ENCODE measurements around the gene GPR153. TPM values are rescaled to one million over a fixed set of nuclear protein-coding genes. Genes with fewer than 3 reads are reported as not detected.

Gene GPR153
- polyA plus RNA-seq, 1 donor from 2014 or later, result 26.9 TPM

DNA sequence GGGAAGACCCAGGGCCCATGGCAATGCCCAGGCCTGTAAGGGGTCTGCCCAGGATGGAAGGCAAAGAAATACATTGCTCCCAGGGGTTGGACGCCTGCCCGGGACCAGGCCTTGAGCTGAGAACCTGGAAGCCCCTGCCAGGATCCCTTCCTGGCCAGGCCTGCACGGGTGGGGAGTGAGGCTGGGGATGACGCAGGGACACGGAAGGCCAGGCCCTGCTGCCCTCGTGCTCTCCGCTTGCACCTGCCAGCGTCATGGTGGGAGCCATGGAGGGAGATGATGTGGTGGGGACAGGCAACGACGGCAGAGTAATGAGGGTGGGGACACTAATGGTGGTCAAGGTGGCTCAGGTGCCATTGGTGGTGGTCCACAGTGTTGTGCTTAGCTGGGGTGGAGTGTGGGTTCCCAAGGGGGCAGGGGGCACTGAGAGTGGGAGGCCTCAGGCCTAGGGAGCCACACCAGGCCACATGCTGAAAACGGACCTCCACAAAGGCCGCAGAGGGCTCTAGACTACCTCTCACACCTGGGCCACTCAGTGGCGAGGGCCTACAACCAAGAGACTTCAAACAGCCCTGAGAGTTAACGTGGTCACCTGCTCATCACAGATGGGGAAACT lies 12.6 kb downstream of the GPR153 start:
- no peak overlapping the region for H3K9ac ChIP-seq (ENCODE audit: low read length)
- no peak overlapping the region for H3K4me2 ChIP-seq (ENCODE audit: low read length)
- TF ChIP-seq, protein P1, sequence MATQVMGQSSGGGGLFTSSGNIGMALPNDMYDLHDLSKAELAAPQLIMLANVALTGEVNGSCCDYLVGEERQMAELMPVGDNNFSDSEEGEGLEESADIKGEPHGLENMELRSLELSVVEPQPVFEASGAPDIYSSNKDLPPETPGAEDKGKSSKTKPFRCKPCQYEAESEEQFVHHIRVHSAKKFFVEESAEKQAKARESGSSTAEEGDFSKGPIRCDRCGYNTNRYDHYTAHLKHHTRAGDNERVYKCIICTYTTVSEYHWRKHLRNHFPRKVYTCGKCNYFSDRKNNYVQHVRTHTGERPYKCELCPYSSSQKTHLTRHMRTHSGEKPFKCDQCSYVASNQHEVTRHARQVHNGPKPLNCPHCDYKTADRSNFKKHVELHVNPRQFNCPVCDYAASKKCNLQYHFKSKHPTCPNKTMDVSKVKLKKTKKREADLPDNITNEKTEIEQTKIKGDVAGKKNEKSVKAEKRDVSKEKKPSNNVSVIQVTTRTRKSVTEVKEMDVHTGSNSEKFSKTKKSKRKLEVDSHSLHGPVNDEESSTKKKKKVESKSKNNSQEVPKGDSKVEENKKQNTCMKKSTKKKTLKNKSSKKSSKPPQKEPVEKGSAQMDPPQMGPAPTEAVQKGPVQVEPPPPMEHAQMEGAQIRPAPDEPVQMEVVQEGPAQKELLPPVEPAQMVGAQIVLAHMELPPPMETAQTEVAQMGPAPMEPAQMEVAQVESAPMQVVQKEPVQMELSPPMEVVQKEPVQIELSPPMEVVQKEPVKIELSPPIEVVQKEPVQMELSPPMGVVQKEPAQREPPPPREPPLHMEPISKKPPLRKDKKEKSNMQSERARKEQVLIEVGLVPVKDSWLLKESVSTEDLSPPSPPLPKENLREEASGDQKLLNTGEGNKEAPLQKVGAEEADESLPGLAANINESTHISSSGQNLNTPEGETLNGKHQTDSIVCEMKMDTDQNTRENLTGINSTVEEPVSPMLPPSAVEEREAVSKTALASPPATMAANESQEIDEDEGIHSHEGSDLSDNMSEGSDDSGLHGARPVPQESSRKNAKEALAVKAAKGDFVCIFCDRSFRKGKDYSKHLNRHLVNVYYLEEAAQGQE (IDR thresholded peaks at IDR 0.05; ENCODE audit: borderline replicate concordance), result no peak
- TF ChIP-seq MXI1 (conservative IDR thresholded peaks at IDR 0.05; ENCODE audit: poor library complexity, severe bottlenecking), result no peak
- TF ChIP-seq SMC3 (conservative IDR thresholded peaks at IDR 0.05; ENCODE audit: poor library complexity), result no peak
- TF ChIP-seq, protein P2, sequence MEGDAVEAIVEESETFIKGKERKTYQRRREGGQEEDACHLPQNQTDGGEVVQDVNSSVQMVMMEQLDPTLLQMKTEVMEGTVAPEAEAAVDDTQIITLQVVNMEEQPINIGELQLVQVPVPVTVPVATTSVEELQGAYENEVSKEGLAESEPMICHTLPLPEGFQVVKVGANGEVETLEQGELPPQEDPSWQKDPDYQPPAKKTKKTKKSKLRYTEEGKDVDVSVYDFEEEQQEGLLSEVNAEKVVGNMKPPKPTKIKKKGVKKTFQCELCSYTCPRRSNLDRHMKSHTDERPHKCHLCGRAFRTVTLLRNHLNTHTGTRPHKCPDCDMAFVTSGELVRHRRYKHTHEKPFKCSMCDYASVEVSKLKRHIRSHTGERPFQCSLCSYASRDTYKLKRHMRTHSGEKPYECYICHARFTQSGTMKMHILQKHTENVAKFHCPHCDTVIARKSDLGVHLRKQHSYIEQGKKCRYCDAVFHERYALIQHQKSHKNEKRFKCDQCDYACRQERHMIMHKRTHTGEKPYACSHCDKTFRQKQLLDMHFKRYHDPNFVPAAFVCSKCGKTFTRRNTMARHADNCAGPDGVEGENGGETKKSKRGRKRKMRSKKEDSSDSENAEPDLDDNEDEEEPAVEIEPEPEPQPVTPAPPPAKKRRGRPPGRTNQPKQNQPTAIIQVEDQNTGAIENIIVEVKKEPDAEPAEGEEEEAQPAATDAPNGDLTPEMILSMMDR (IDR thresholded peaks at IDR 0.05; ENCODE audit: poor library complexity, severe bottlenecking), result no peak
- no peak for TF ChIP-seq TAF1 (IDR thresholded peaks at IDR 0.05; ENCODE audit: low read depth)
- no peak for TF ChIP-seq RAD21 (conservative IDR thresholded peaks at IDR 0.05)
- TF ChIP-seq EP300 (conservative IDR thresholded peaks at IDR 0.05; ENCODE audit: poor library complexity, severe bottlenecking), result no peak
- TF ChIP-seq EZH2 (IDR thresholded peaks at IDR 0.05; ENCODE audit: borderline replicate concordance, insufficient read depth, low read length, poor library complexity, severe bottlenecking), result no peak
- no peak for TF ChIP-seq POLR2AphosphoS5 (IDR thresholded peaks at IDR 0.05)
- no peaks in the 10 kb centered on the region for H4K20me1 ChIP-seq (ENCODE audit: insufficient read depth)
- no peaks in the 10 kb centered on the region for H3K9me3 ChIP-seq (ENCODE audit: low read length)
- H3K27me3 ChIP-seq (ENCODE audit: insufficient read depth, low read depth, low read length), result peaks cover 42% of the 10 kb centered on the region
- H3K4me3 ChIP-seq (ENCODE audit: low read length), result no peak overlapping the region
- H3K79me2 ChIP-seq (replicated peaks; ENCODE audit: insufficient read depth, low read length), result no peaks in the 10 kb centered on the region
- H3F3A ChIP-seq (ENCODE audit: insufficient read depth, low read length, poor library complexity, severe bottlenecking), result no peaks in the 10 kb centered on the region
- no peaks in the 10 kb centered on the region for H3K36me3 ChIP-seq (ENCODE audit: insufficient read depth, low read length)
- H3K27ac ChIP-seq (ENCODE audit: low read length), result no peak overlapping the region
- no peaks in the 10 kb centered on the region for H3K9me2 ChIP-seq (ENCODE audit: insufficient read depth, low read length)
- no peak overlapping the region for H2AFZ ChIP-seq (ENCODE audit: low read depth, low read length)

DNA sequence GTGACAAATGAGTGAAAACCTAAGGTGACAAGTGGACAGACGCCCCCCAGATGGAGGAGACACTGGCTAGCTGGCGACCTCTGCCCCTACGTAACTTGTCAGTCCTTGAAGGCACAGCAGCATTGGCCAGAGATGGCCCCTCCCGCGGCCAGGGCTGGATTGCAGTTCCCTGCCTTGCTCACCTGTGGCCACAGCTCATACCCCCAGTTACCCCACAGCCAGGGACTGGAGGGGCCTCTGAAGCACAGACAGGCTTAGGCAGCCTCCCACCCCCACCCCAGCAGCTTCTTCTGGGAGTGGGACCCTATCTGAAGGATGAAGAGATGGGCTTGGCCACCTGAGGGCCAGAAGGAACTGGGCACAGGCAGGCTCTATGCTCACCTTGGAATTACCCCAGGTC lies 13.2 kb downstream of the GPR153 start:
- no peaks in the 10 kb centered on the region for H3K36me3 ChIP-seq (ENCODE audit: insufficient read depth, low read length)
- H2AFZ ChIP-seq (ENCODE audit: low read depth, low read length), result no peak overlapping the region
- H3K9me2 ChIP-seq (ENCODE audit: insufficient read depth, low read length), result no peaks in the 10 kb centered on the region
- H3F3A ChIP-seq (ENCODE audit: insufficient read depth, low read length, poor library complexity, severe bottlenecking), result no peaks in the 10 kb centered on the region
- H3K4me3 ChIP-seq (ENCODE audit: low read length), result no peak overlapping the region
- no peaks in the 10 kb centered on the region for H4K20me1 ChIP-seq (ENCODE audit: insufficient read depth)
- H3K79me2 ChIP-seq (replicated peaks; ENCODE audit: insufficient read depth, low read length), result no peaks in the 10 kb centered on the region
- H3K9me3 ChIP-seq (ENCODE audit: low read length), result no peaks in the 10 kb centered on the region
- no peak overlapping the region for H3K27ac ChIP-seq (ENCODE audit: low read length)
- H3K9ac ChIP-seq (ENCODE audit: low read length), result no peak overlapping the region
- H3K4me2 ChIP-seq (ENCODE audit: low read length), result no peak overlapping the region
- H3K27me3 ChIP-seq (ENCODE audit: insufficient read depth, low read depth, low read length), result peaks cover 48% of the 10 kb centered on the region
- TF ChIP-seq POLR2AphosphoS5 (IDR thresholded peaks at IDR 0.05), result no peak
- no peak for TF ChIP-seq TAF1 (IDR thresholded peaks at IDR 0.05; ENCODE audit: low read depth)
- TF ChIP-seq, protein P2 (IDR thresholded peaks at IDR 0.05; ENCODE audit: poor library complexity, severe bottlenecking), result no peak
- TF ChIP-seq MXI1 (conservative IDR thresholded peaks at IDR 0.05; ENCODE audit: poor library complexity, severe bottlenecking), result no peak
- TF ChIP-seq EZH2 (IDR thresholded peaks at IDR 0.05; ENCODE audit: borderline replicate concordance, insufficient read depth, low read length, poor library complexity, severe bottlenecking), result no peak
- no peak for TF ChIP-seq RAD21 (conservative IDR thresholded peaks at IDR 0.05)
- TF ChIP-seq, protein P1 (IDR thresholded peaks at IDR 0.05; ENCODE audit: borderline replicate concordance), result no peak
- TF ChIP-seq SMC3 (conservative IDR thresholded peaks at IDR 0.05; ENCODE audit: poor library complexity), result no peak
- no peak for TF ChIP-seq EP300 (conservative IDR thresholded peaks at IDR 0.05; ENCODE audit: poor library complexity, severe bottlenecking)

Data from neural cell (in vitro differentiated cells).